ENCODE results near the gene CNTN4.

The CNTN4 gene

GRCh38 chr3:2579206-2579605 is 480.5 kb downstream of the CNTN4 start:
- DNase-seq (ENCODE audit: low read depth in 3 of 3, low spot score in 1 of 3) = no peak

- no peak for DNase-seq (ENCODE audit: low read depth in 3 of 3, low spot score in 1 of 3)
Measured at GRCh38 chr3:2583046-2583445, 484.4 kb downstream of the CNTN4 start.

GRCh38 chr3:2589336-2589969 is 490.8 kb downstream of the CNTN4 start:
- no peak for DNase-seq (ENCODE audit: low read depth in 3 of 3, low spot score in 1 of 3)

GRCh38 chr3:2595486-2595885 is 496.8 kb downstream of the CNTN4 start:
- DNase-seq (ENCODE audit: low read depth in 3 of 3, low spot score in 1 of 3) = no peak

GRCh38 chr3:2597615-2598014 is 498.9 kb downstream of the CNTN4 start:
- DNase-seq (ENCODE audit: low read depth in 3 of 3, low spot score in 1 of 3) = no peak

GRCh38 chr3:2599471-2599870 is 500.8 kb downstream of the CNTN4 start:
- no peak for DNase-seq (ENCODE audit: low read depth in 3 of 3, low spot score in 1 of 3)

- DNase-seq (ENCODE audit: low read depth in 3 of 3, low spot score in 1 of 3) = no peak
Measured at GRCh38 chr3:2603692-2604289, 505.1 kb downstream of the CNTN4 start.

- DNase-seq (ENCODE audit: low read depth in 3 of 3, low spot score in 1 of 3) = no peak
Measured at GRCh38 chr3:2614578-2614977, 515.9 kb downstream of the CNTN4 start.

- no peak for DNase-seq (ENCODE audit: low read depth in 3 of 3, low spot score in 1 of 3)
Measured at GRCh38 chr3:2615080-2615479, 516.4 kb downstream of the CNTN4 start.

- DNase-seq (ENCODE audit: low read depth in 3 of 3, low spot score in 1 of 3) = no peak
Measured at GRCh38 chr3:2623436-2623835, 524.8 kb downstream of the CNTN4 start.

- no peak for DNase-seq (ENCODE audit: low read depth in 3 of 3, low spot score in 1 of 3)
Measured at GRCh38 chr3:2628117-2628516, 529.5 kb downstream of the CNTN4 start.

GRCh38 chr3:2635511-2635910 is 536.8 kb downstream of the CNTN4 start:
- no peak for DNase-seq (ENCODE audit: low read depth in 3 of 3, low spot score in 1 of 3)

- DNase-seq (ENCODE audit: low read depth in 3 of 3, low spot score in 1 of 3) = no peak
Measured at GRCh38 chr3:2643606-2644005, 544.9 kb downstream of the CNTN4 start.

GRCh38 chr3:2645001-2645400 is 546.3 kb downstream of the CNTN4 start:
- DNase-seq (ENCODE audit: low read depth in 3 of 3, low spot score in 1 of 3) = no peak

- no peak for DNase-seq (ENCODE audit: low read depth in 3 of 3, low spot score in 1 of 3)
Measured at GRCh38 chr3:2650746-2651145, 552.1 kb downstream of the CNTN4 start.

GRCh38 chr3:2652386-2652785 is 553.7 kb downstream of the CNTN4 start:
- DNase-seq (ENCODE audit: low read depth in 3 of 3, low spot score in 1 of 3) = no peak

- DNase-seq (ENCODE audit: low read depth in 3 of 3, low spot score in 1 of 3) = no peak
Measured at GRCh38 chr3:2653706-2654105, 555.0 kb downstream of the CNTN4 start.

GRCh38 chr3:2655229-2655701 is 556.6 kb downstream of the CNTN4 start:
- DNase-seq (ENCODE audit: low read depth in 3 of 3, low spot score in 1 of 3) = no peak

GRCh38 chr3:2656806-2657777 is 558.4 kb downstream of the CNTN4 start:
- no peak for DNase-seq (ENCODE audit: low read depth in 3 of 3, low spot score in 1 of 3)

- no peak for DNase-seq (ENCODE audit: low read depth in 3 of 3, low spot score in 1 of 3)
Measured at GRCh38 chr3:2657971-2658370, 559.3 kb downstream of the CNTN4 start.

- DNase-seq (ENCODE audit: low read depth in 3 of 3, low spot score in 1 of 3) = no peak
Measured at GRCh38 chr3:2659896-2660295, 561.2 kb downstream of the CNTN4 start.

- DNase-seq (ENCODE audit: low read depth in 3 of 3, low spot score in 1 of 3) = no peak
Measured at GRCh38 chr3:2661078-2661477, 562.4 kb downstream of the CNTN4 start.

All from stimulated activated CD4-positive, alpha-beta T cell treated with anti-CD3 and anti-CD28 coated beads, TNF-alpha, amount 100 ng/mL, for 1 hour (primary cell).